HG03060 (cell line): ENCODE results near the gene SLIT1.
"Not testable (repeated sequence)": the region's sequence is repeated elsewhere in the genome, so short reads cannot be mapped to it uniquely, and the experiment has no call there.

Experiments used
- ATAC-seq: cut with Tn5 transposase; IDR thresholded peaks from one replicate; pipeline ENCODE4 v1.9.1; 2021; ENCODE audit warnings: low read depth, moderate number of reproducible peaks; ENCODE audit not compliant: unreplicated experiment

SLIT1 gene

GRCh38 chr10:97090035-97090434 is 95.7 kb downstream of the SLIT1 start:
- no peak for ATAC-seq

GRCh38 chr10:97089209-97089870 is 96.4 kb downstream of the SLIT1 start:
- no peak for ATAC-seq

DNA sequence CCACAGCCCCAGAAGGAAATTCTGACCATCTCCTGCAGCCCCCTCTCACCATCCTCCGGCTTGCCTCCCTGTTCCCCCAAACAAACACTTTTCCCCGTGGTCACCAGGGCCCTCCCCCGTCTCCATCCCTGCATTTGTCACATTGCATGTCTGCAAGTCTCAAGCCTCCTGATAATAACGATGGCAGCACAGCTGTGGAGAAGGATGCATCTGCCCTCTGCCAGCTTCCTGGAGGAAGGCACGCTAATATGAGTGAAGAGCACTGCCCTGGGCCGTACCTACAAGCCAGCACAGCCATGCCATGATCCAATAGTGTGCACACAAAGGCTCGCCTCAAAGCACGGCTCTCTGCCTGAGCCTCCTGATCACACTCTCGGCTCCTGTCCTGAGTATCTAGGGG is 98.5 kb downstream of the SLIT1 start:
- no peak for ATAC-seq

GRCh38 chr10:97086530-97086929 is 99.2 kb downstream of the SLIT1 start:
- no peak for ATAC-seq

DNA sequence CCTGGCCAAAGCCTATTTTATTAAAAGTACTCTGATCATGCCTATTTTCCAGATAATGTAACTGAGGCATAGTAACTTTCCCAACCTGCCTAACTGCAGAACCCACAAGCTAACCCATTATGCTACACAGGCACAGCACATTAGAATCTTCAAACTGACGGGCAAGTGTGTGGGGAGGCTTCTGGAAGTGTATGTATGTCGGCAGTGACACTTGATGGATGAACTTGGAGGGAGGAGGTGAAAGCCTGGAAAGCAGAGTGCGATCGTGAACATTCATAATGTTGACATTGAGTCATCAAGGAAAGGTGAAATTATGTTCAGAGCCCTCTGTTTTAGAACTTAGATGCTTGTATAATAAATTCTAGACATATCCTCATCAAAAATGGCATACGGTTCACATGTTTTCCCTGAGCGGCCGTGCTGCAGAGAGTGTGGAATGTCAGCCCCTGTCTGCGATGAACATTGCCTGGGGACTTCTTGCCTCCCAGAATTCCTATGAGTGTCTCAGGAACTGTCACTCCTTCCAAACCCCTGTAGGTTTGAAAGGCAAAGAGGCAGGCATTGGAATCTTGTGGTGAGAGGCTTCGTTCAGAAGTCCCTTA is 102.4 kb downstream of the SLIT1 start:
- no peak for ATAC-seq

DNA sequence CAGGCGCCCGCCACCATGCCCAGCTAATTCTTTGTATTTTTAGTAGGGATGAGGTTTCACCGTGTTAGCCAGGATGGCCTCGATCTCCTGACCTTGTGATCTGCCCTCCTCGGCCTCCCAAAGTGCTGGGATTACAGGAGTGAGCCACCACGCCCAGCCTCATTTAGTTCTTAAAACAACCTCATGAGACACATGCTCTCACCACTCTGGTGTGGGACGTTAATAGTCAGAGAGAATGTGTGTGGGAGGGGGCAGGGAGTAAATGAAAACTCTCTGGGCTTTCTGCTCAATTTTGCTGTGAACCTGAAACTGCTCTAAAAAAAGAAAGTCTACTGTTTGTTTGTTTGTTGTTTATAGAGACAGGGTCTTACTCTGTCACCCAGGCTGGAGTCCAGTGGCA is 103.2 kb downstream of the SLIT1 start:
- not testable (repeated sequence) for ATAC-seq

DNA sequence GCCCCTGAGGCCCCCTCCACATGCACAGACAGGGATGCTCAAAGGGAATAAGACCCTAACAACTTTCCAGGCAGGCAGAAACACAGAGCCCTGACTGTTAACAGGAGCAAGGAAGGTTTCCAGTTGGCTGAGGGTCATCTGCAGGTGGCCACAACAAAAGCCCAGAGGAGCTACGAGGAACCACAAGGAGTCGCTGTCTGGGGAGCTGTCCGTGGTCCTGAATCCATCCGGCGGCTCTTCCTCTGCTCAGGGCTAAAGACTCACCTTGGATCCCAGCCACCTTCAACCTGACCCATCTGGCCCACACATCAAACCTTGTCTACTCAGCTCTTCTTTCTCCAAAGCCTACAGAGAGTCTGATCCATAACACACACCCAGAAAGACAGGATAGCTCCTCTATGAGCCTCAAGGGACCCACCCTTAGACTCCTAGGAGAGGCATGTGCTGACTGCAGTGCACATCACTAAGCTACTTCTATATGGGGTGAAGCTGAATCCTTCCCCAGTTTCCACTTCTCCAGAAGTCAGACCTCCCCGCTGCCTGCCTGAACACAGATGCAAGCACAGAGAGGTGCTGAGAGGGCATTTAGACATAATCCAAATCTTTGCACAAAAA is 104.0 kb downstream of the SLIT1 start:
- ATAC-seq: no peak

- ATAC-seq: no peak
Measured at GRCh38 chr10:97080051-97080776, 105.5 kb downstream of the SLIT1 start.

DNA sequence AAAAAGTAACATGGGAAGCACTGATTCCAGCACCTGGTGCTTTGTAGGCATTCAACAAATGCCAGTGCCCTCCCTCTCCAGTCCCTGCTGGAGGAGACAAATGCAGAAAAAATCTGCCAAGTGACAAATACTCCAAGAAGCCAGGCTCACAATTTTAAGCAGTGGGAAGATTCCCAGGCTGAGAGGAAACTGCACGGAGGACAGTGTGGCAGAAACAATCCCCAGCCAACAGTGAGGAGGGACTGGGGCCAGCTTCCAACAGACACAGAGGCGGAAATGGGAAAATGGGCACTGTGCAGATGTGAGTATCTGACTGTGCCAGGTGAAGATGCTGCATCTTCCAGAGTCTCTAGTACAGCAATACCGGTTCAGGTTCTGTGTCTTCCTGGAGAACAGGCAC is 106.3 kb downstream of the SLIT1 start:
- ATAC-seq: no peak

GRCh38 chr10:97078938-97079445 is 106.8 kb downstream of the SLIT1 start:
- ATAC-seq: no peak

DNA sequence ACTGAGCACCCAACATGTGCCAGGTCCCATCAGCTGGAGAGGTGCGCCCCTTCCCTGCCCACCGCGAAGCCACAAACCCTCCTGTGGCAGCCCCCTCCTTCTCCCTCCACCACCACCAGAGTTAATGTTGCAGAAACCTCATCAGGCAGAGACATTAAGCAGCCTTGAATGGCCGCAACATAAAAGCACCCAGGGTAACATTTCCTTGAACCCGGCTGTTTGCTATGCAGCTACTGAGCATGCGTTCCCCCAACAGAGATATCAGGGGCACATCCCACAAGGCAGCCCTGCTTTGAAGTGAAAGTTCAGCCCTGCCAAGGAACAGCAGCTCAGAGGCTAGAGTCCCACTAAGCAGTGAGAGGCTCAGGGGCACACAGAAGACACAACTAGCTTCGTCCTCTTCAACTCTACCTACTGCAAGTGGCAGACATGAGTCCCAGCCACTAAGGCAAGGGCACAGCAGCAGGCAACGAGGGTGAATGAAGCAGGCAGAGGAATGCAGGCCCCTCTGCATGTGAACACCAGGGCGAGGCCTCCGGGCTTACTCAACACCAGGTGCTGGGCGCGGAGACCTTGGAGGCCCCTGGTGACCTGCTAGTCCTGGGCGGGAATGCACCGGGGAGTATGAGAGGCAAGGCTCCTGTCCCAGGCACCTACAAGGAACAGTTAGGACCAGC is 107.4 kb downstream of the SLIT1 start:
- no peak for ATAC-seq

GRCh38 chr10:97076781-97077180 is 109.0 kb downstream of the SLIT1 start:
- no peak for ATAC-seq

GRCh38 chr10:97075961-97076525 is 109.7 kb downstream of the SLIT1 start:
- ATAC-seq: no peak

DNA sequence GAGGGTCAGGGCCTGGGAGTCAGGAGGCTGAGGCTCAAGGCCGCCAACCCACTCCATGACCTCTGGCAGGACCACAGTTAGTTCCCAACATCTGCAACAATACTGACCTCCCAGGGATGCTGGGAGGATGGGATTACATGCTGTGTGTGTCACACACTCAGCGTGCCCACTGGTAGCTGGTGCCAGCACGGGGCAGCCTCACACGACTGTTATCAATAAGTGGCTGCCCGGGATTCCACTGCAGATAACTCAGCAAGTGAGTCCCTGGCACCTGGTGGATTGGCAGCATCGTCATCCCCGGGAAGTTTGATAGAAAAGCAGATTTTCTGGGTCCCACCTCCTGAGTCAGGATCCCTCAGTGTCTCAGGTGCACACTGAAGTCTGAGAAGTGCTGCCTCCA is 110.3 kb downstream of the SLIT1 start:
- no peak for ATAC-seq

- ATAC-seq: no peak
Measured at GRCh38 chr10:97074256-97075145, 111.3 kb downstream of the SLIT1 start.

DNA sequence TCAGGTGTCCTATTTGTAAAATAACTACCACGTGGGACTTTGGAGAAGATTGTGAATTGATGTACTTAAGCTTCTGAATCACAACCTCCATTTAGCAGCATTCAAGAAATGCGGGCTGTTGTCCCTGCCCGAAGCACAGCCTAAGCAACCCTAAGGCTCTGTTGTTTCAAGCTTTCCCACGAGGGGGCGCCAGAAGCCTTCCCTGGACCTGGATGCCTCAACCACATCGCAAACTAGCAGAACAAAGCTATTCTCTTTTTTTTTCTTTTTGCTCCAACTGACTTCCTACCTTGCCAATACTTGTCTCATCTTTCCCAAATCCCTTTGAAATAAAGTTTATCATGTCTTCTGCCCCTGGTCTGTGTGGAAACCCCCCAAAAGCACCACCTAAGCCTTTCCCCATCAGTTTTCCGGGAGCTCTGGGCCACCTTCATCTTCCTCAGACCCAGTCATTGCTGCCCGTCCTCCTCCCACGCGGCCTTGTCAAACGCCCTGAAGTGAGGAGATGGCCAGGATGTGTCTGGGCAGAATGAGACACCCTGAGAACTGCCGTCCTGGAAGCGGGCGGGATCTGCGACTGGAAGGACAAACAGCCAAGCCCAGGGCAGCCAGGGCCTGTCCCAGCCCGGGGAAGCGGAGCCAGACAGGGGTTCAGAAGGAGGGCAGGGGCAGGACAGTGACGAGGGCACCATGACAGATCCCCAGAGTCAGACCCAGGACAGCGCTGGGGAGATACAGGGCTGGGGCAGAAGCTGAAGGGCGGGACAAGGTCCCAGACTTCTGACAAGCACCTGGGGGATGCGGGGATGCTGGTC is 112.7 kb downstream of the SLIT1 start:
- no peak for ATAC-seq

- ATAC-seq: no peak
Measured at GRCh38 chr10:97071496-97071895, 114.3 kb downstream of the SLIT1 start.

DNA sequence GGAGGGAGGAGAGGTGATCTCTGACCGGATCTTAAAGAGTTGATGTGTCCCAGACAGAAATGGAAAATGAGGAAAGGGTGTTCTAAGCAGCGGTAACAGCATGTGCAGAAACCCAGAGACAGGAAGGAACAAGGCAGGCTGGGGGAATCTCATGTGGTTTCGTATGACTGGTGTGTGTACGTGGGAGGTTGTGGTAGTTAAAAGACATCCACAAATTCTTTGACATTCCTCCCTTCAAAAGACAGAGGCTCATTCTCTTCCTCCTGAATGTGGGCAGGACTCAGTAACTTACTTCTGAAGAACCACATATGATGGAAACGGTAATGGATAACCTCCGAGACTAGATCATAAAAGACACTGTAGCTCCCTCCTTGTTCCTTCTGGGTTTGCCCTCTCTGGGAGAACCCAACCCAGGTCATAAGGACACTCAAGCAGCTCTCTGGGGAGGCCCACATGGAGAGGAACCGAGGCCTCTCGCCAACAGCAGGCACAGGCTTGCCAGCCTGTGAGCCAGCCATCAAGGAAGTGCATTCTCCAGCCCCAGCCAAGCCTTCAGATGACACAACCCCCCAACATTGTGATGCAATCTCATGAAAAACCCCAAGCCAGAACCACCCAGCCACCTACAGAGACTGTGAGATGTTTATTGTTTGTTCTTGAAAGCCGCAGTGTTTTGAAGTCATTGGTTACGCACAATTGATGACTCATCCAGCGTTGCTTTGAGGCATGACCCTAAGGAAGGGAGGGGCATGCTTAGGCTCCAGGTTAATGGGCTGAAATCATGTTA is 116.0 kb downstream of the SLIT1 start:
- ATAC-seq: no peak
